ENCODE measurements around the gene IL27RA. TPM values are rescaled to one million over a fixed set of nuclear protein-coding genes. Genes with fewer than 3 reads are reported as not detected.

The IL27RA gene
- total RNA-seq, 1 experiment from 2014 or later, result 8.8 TPM

Other genes with a start within 250 kb of the IL27RA start
- 18.3 and 21.5 TPM in 2 replicates for gene ZSWIM4, start 236.3 kb upstream of the IL27RA start, total RNA-seq (2014; rRNA removed; shearing (Covaris generic))
- gene NANOS3, start 154.6 kb upstream of the IL27RA start, total RNA-seq (2014; rRNA removed; shearing (Covaris generic)), result not detected in 2 replicates
- gene BRME1, start 125.6 kb upstream of the IL27RA start, total RNA-seq (2014; rRNA removed; shearing (Covaris generic)), result 3.4 and 4.1 TPM in 2 replicates
- 22.8 and 25.0 TPM in 2 replicates for gene CC2D1A, start 125.6 kb upstream of the IL27RA start, total RNA-seq (2014; rRNA removed; shearing (Covaris generic))
- 0.07 and 0.10 TPM in 2 replicates for gene PODNL1, start 93.3 kb upstream of the IL27RA start, total RNA-seq (2014; rRNA removed; shearing (Covaris generic))
- 73.3 and 92.9 TPM in 2 replicates for gene DCAF15, start 79.3 kb upstream of the IL27RA start, total RNA-seq (2014; rRNA removed; shearing (Covaris generic))
- gene RFX1, start 25.4 kb upstream of the IL27RA start, total RNA-seq (2014; rRNA removed; shearing (Covaris generic)), result 6.4 and 6.9 TPM in 2 replicates
- gene RLN3, start 3.6 kb upstream of the IL27RA start, total RNA-seq (2014; rRNA removed; shearing (Covaris generic)), result not detected in 2 replicates
- gene PALM3, start 30.3 kb downstream of the IL27RA start, total RNA-seq (2014; rRNA removed; shearing (Covaris generic)), result 8.1 and 9.4 TPM in 2 replicates
- gene MISP3, start 41.0 kb downstream of the IL27RA start, total RNA-seq (2014; rRNA removed; shearing (Covaris generic)), result 0.52 and 0.92 TPM in 2 replicates
- 0.94 and 1.3 TPM in 2 replicates for gene C19orf67, start 54.0 kb downstream of the IL27RA start, total RNA-seq (2014; rRNA removed; shearing (Covaris generic))
- 107 and 128 TPM in 2 replicates for gene SAMD1, start 59.0 kb downstream of the IL27RA start, total RNA-seq (2014; rRNA removed; shearing (Covaris generic))
- 31.0 and 31.7 TPM in 2 replicates for gene PRKACA, start 86.0 kb downstream of the IL27RA start, total RNA-seq (2014; rRNA removed; shearing (Covaris generic))
- gene ASF1B, start 104.8 kb downstream of the IL27RA start, total RNA-seq (2014; rRNA removed; shearing (Covaris generic)), result 70.8 and 76.2 TPM in 2 replicates
- 60.7 and 74.4 TPM in 2 replicates for gene ADGRL1, start 174.4 kb downstream of the IL27RA start, total RNA-seq (2014; rRNA removed; shearing (Covaris generic))

All from H7 (cell line).